GM13977 (cell line): ENCODE measurements around the gene PIK3IP1.

Experiments used
- DNase-seq: peaks from one replicate; pipeline ENCODE4 v3.0.0; 2012; ENCODE audit warnings: low spot score
- CTCF ChIP-seq: IDR thresholded peaks from 2 replicates; pipeline ENCODE4 v1.5.1; 2012; ENCODE audit warnings: mild to moderate bottlenecking, control low read depth; ENCODE audit not compliant: insufficient read depth; ENCODE audit errors: extremely low read depth, missing control alignments
- in situ Hi-C: fragments of 300-500 bp; cut with MboI; formaldehyde crosslinking; loops from one replicate; pipeline ENCODE4 v1.12.0; 2022; ENCODE audit warnings: low sequenced_read_pairs, low pct_unique_long_range_greater_than_20kb, mixed read lengths, inconsistent platforms; ENCODE audit not compliant: unreplicated experiment

PIK3IP1 gene

GRCh38 chr22:31244943-31245451 lies 47.3 kb downstream of the PIK3IP1 start:
- TF ChIP-seq CTCF = no peak
- no peak for DNase-seq
- in situ Hi-C loops = no loop called here

GRCh38 chr22:31244046-31244942 lies 48.0 kb downstream of the PIK3IP1 start:
- no peak for DNase-seq
- no peak for TF ChIP-seq CTCF
- in situ Hi-C loops = no loop called here

GRCh38 chr22:31243339-31244045 lies 48.8 kb downstream of the PIK3IP1 start:
- TF ChIP-seq CTCF = no peak
- in situ Hi-C loops = no loop called here
- no peak for DNase-seq

- in situ Hi-C loops = no loop called here
- no peak for DNase-seq
- no peak for TF ChIP-seq CTCF
These were observed 50.4 kb downstream of the PIK3IP1 start for GRCh38 chr22:31241936-31242335.

GRCh38 chr22:31241200-31241599 lies 51.1 kb downstream of the PIK3IP1 start:
- in situ Hi-C loops = no loop called here
- TF ChIP-seq CTCF = no peak
- DNase-seq = no peak

- in situ Hi-C loops = no loop called here
- no peak for TF ChIP-seq CTCF
- DNase-seq = no peak
These were observed 52.4 kb downstream of the PIK3IP1 start for GRCh38 chr22:31239771-31240370.
